ENCODE results near the gene OTUB2.

Gene OTUB2

DNA sequence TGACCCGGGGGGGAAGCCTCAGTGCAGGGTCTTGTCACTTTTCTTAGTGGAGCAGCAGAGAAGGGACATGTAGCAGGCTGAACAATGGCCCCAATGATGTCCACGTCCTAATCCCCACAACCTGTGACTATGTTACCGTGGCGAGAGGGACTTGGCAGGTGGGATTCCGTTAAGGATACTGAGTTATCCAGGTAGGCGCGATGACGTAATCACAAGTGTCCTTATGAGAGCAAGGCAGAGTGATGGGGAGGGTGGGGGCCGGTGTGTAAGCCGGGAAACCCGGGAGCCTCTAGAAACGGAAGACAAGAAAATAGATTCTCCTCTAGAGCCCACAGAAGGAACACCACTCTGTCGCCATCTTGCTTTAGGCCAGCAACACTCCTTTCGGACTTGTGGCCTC is 4.4 kb downstream of the OTUB2 start:
- no peak for DNase-seq (ENCODE audit: low read depth)
- H3K4me3 ChIP-seq (ENCODE audit: low read length), result no peak overlapping the region
- TF ChIP-seq, protein P1, sequence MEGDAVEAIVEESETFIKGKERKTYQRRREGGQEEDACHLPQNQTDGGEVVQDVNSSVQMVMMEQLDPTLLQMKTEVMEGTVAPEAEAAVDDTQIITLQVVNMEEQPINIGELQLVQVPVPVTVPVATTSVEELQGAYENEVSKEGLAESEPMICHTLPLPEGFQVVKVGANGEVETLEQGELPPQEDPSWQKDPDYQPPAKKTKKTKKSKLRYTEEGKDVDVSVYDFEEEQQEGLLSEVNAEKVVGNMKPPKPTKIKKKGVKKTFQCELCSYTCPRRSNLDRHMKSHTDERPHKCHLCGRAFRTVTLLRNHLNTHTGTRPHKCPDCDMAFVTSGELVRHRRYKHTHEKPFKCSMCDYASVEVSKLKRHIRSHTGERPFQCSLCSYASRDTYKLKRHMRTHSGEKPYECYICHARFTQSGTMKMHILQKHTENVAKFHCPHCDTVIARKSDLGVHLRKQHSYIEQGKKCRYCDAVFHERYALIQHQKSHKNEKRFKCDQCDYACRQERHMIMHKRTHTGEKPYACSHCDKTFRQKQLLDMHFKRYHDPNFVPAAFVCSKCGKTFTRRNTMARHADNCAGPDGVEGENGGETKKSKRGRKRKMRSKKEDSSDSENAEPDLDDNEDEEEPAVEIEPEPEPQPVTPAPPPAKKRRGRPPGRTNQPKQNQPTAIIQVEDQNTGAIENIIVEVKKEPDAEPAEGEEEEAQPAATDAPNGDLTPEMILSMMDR (IDR thresholded peaks at IDR 0.05; ENCODE audit: insufficient read depth, low read depth, low read length, missing control alignments), result no peak

DNA sequence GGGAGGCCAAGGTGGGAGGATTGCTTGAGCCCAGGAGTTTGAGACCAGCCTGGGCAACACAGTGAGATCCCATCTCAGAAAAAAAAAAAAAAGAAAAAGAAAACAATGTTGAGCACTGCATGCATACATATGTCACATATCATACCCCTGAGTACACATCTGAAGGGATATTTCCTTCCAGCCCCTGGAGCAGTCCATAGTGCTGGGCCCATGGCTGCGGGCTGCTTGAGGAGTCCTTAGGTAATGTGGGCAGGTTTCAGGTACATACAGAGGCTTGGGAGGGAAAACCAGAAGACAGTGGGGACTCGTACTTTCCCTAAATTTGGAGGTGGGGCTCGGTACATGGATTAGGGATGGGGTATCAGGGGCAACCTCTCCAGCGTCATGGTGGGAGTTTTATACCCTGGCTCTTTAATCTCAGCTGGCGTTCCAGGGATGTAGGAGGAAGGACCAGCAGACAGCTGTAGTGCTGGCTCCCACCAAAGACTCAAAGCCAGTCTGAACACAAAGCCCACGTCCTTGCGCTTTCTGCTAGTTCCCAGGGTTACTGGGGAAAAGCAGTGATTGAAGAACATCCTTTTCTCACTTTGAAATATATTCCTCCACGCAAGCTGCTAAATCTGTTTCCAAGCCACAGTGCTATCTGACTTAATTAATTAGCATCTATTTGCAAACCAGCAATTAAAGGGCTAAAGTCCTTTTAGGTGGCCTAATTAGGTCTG is 5.2 kb downstream of the OTUB2 start:
- H3K4me3 ChIP-seq (ENCODE audit: low read length), result no peak overlapping the region
- DNase-seq (ENCODE audit: low read depth), result no peak
- TF ChIP-seq, protein P1 (IDR thresholded peaks at IDR 0.05; ENCODE audit: insufficient read depth, low read depth, low read length, missing control alignments), result no peak

DNA sequence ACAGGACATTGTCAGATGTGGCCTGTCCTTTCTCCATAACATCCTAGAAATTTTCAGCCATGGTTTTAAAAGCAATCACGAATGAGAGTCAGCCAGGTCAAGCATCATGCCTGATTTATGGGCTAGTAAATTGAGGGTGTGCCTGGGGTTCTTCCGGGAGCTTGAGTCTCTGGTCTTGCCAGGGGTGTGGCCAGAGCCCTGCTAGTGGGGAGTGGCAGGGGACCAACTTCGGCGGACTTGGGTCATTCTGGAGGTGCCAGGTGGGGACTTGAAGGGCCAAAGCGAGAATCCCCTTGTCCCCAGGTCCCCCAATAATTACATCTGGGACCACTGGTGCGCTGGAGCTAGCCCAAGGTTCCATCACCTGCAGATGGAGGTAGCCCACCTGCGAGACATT is 5.7 kb downstream of the OTUB2 start:
- DNase-seq (ENCODE audit: low read depth), result no peak
- H3K4me3 ChIP-seq (ENCODE audit: low read length), result no peak overlapping the region
- TF ChIP-seq, protein P1 (IDR thresholded peaks at IDR 0.05; ENCODE audit: insufficient read depth, low read depth, low read length, missing control alignments), result no peak

DNA sequence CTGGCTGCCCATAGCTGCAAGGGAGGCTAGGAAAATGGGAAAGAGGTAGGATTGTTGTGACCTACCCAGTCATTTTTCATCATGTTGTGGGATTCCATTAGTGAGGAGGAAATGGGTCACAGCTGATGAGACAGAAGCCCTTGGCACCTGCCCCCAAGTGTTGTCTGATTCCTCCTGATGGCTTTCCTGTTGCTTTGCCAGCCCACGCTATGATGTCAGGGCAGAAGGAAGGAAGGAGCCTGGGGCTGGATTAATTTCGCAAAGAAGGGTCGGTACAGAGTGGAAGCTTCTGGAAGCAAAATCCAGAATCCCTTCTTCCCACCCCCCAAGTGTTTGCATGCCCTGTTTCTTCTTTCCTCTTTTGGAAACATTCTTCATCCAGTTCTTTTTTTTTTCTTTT is 8.7 kb downstream of the OTUB2 start:
- TF ChIP-seq, protein P1 (IDR thresholded peaks at IDR 0.05; ENCODE audit: insufficient read depth, low read depth, low read length, missing control alignments), result no peak
- no peak overlapping the region for H3K4me3 ChIP-seq (ENCODE audit: low read length)
- DNase-seq (ENCODE audit: low read depth), result peak; percentile 17

DNA sequence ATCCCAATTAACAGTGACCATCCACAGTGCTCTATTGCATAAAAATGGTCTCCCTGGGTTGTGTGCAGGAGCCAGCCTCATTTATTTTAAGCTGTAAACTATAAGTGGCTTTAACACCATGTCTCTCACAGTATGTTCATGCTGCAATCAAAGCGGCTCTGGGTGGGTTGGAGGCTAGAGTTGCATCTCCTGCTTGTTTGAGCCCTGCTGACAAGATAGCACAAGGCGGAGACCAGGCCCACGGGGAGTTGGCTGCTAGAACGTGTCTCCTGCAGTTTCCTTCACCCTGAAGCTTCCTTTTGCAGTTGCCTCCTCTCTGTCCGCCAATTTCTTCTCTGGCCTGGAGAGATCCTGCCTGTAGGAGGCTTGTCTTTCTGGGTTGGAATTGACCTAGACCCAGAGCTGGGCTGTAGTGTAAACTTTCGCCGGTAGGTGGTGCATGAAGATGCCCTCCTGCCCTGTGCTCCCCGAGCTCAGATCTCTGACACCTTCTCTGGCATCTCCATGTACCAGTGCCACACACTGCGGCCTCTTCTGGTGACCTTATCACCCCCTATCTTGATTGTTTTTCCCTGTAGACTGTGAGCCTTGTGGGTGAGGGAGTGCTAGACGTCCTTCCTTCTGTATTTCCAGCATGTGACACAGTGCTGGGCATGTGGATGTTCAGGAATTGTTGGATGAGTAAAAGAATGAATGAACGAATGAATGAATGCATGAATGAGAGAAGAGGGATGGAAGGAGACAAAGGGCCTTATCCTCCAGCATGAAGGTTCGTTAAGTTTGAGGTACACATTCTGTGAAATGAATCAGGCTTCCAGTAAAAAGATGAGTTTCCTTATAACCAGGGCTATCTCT is 10.4 kb downstream of the OTUB2 start:
- TF ChIP-seq, protein P1 (IDR thresholded peaks at IDR 0.05; ENCODE audit: insufficient read depth, low read depth, low read length, missing control alignments), result peak; percentile 89
- DNase-seq (ENCODE audit: low read depth), result peak; percentile 72
- H3K4me3 ChIP-seq (ENCODE audit: low read length), result no peak overlapping the region

DNA sequence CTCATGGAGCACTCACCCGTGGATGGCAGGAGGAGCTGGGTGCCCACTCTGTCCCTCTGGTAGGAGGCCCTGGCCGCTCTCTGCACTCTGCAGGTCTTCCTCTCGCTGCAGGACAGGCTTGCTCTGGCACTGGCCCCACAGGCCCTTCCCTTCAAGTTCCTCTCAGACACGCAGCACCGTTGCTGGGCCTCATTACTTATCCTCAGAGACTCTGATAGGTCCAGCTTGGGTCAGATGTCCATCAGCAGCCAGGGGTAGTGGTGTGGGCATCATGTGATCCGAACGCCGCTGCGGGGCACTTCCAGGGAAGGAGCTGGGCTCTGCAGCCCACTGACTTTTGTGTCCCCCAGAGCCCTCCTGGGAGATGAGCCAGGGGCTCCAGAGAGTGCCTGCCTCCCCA is 11.8 kb downstream of the OTUB2 start:
- H3K4me3 ChIP-seq (ENCODE audit: low read length), result no peak overlapping the region
- TF ChIP-seq, protein P1 (IDR thresholded peaks at IDR 0.05; ENCODE audit: insufficient read depth, low read depth, low read length, missing control alignments), result no peak
- no peak for DNase-seq (ENCODE audit: low read depth)

Data from epithelial cell of esophagus (primary cell).